Tibial nerve (tissue), 4 donors: ENCODE measurements around the gene OGDHL. TPM values are rescaled to one million over a fixed set of nuclear protein-coding genes. Genes with fewer than 3 reads are reported as not detected.
"Not testable (repeated sequence)": the region's sequence is repeated elsewhere in the genome, so short reads cannot be mapped to it uniquely, and the experiment has no call there.

Experiments used
- DNase-seq, 2 donors: peaks; one replicate each; pipeline ENCODE4 v3.0.0-alpha.2; 2019; ENCODE audit warnings: low spot score in 2 of 2
- H3K27ac ChIP-seq, 4 donors: fragments of 200-600 bp; sonication (generic) in 3 of 4; one replicate each; pipeline ENCODE4 v1.5.1; 2017 to 2019; ENCODE audit warnings: mild to moderate bottlenecking in 1 of 4
- H3K27me3 ChIP-seq, 2 donors: fragments of 200-600 bp; sonication (generic) in 1 of 2; one replicate each; pipeline versions ENCODE4 v1.5.1 to v1.6.0; 2017 to 2019
- H3K36me3 ChIP-seq, 3 donors: fragments of 200-600 bp; sonication (generic); one replicate each; pipeline ENCODE4 v1.5.1; 2018 to 2019
- H3K4me1 ChIP-seq, 4 donors: fragments of 200-600 bp; sonication (generic) in 3 of 4; one replicate each; pipeline ENCODE4 v1.5.1; 2017 to 2019
- H3K4me3 ChIP-seq, 4 donors: fragments of 200-600 bp; sonication (generic) in 3 of 4; one replicate each; pipeline ENCODE4 v1.5.1; 2017 to 2019; ENCODE audit warnings: mild to moderate bottlenecking in 1 of 4, moderate library complexity in 1 of 4
- H3K9me3 ChIP-seq, 4 donors: fragments of 200-600 bp; sonication (generic) in 3 of 4; one replicate each; pipeline ENCODE4 v1.5.1; 2017 to 2019
- CTCF ChIP-seq, 5 experiments: fragments of 200-600 bp in 3 of 5; fragments of 450-650 bp in 2 of 5; sonication (generic) in 3 of 5; IDR thresholded peaks; one replicate each; pipeline ENCODE4 v1.5.1; 2016 to 2019; ENCODE audit warnings: antibody characterized with exemption in 5 of 5, mild to moderate bottlenecking in 3 of 5, moderate library complexity in 2 of 5
- EP300 ChIP-seq, 2 donors: sonication (generic); formaldehyde crosslinking; IDR thresholded peaks; one replicate each; pipeline ENCODE4 v1.6.1; 2017; ENCODE audit warnings: antibody characterized with exemption in 2 of 2, mild to moderate bottlenecking in 1 of 2
- POLR2A ChIP-seq, 2 donors: fragments of 450-650 bp; IDR thresholded peaks; one replicate each; pipeline ENCODE4 v1.6.1; 2017; ENCODE audit warnings: antibody characterized with exemption in 2 of 2, mild to moderate bottlenecking in 2 of 2, moderate library complexity in 2 of 2
- WGBS, 2 donors: methylation state at CpG; one replicate each; pipeline ENCODE4 v1.1.5; 2018; 5-methylcytosine and 5-hydroxymethylcytosine counted together
- total RNA-seq, 4 donors: library from RNA; depleted of rRNA; stranded (reverse); fragments of >200 nt; gene quantifications; one replicate each; pipeline ENCODE4 v1.1.0, GENCODE V29; 2016

Gene OGDHL
- total RNA-seq, 4 donors from 2014 or later, result not detected

GRCh38 chr10:49735848-49736563 lies 26.1 kb downstream of the OGDHL start:
- WGBS, 2 donors, result 90% methylated on average over 20 to 23 of the region's 23 CpGs
- no peak overlapping the region for H3K4me3 ChIP-seq

GRCh38 chr10:49735161-49735560 lies 27.0 kb downstream of the OGDHL start:
- DNase-seq, result no peak
- WGBS, 2 donors, result 62 to 66% methylated on average over 11 of the region's 11 CpGs
- H3K4me1 ChIP-seq, result no peaks in the 10 kb centered on the region
- no peak overlapping the region for H3K4me3 ChIP-seq
- no peaks in the 10 kb centered on the region for H3K9me3 ChIP-seq
- no peaks in the 10 kb centered on the region for H3K27me3 ChIP-seq
- H3K36me3 ChIP-seq, result no peaks in the 10 kb centered on the region
- H3K27ac ChIP-seq, result no peak overlapping the region
- TF ChIP-seq CTCF (IDR thresholded peaks at IDR 0.05), result no peak
- no peak for TF ChIP-seq POLR2A (IDR thresholded peaks at IDR 0.05)
- TF ChIP-seq EP300 (IDR thresholded peaks at IDR 0.05), result no peak

More at GRCh38 chr10:49735848-49736563, 26.1 kb downstream of the OGDHL start:
- Histone ChIP-seq H3K9me3 (no peaks in the 10 kb centered on the region), H3K27ac (no peak overlapping the region), H3K36me3 (no peaks in the 10 kb centered on the region), H3K27me3 (no peaks in the 10 kb centered on the region), H3K4me1 (no peaks in the 10 kb centered on the region)
- no peak for DNase-seq
- TF ChIP-seq POLR2A (IDR thresholded peaks at IDR 0.05), result no peak
- no peak for TF ChIP-seq CTCF (IDR thresholded peaks at IDR 0.05)
- no peak for TF ChIP-seq EP300 (IDR thresholded peaks at IDR 0.05)

- Histone ChIP-seq H3K4me1 (no peaks in the 10 kb centered on the region), H3K27me3 (no peaks in the 10 kb centered on the region), H3K36me3 (no peaks in the 10 kb centered on the region), H3K4me3 (no peak overlapping the region), H3K27ac (no peak overlapping the region), H3K9me3 (no peaks in the 10 kb centered on the region)
- TF ChIP-seq POLR2A (IDR thresholded peaks at IDR 0.05), result no peak
- TF ChIP-seq CTCF (IDR thresholded peaks at IDR 0.05), result no peak
- no peak for TF ChIP-seq EP300 (IDR thresholded peaks at IDR 0.05)
- DNase-seq, result no peak
- WGBS, 2 donors, result 81 to 83% methylated on average over 9 to 10 of the region's 10 CpGs
Observed at GRCh38 chr10:49734676-49735075, 27.4 kb downstream of the OGDHL start.

- 64 to 71% methylated on average over 7 of the region's 7 CpGs for WGBS, 2 donors
- DNase-seq, result no peak
- Histone ChIP-seq H3K4me3 (no peak overlapping the region), H3K36me3 (no peaks in the 10 kb centered on the region), H3K27me3 (no peaks in the 10 kb centered on the region), H3K9me3 (no peaks in the 10 kb centered on the region), H3K4me1 (no peaks in the 10 kb centered on the region), H3K27ac (no peak overlapping the region)
- TF ChIP-seq POLR2A (IDR thresholded peaks at IDR 0.05), result no peak
- TF ChIP-seq CTCF (IDR thresholded peaks at IDR 0.05), result no peak
- TF ChIP-seq EP300 (IDR thresholded peaks at IDR 0.05), result no peak
Observed at GRCh38 chr10:49733866-49734265, 28.3 kb downstream of the OGDHL start.

GRCh38 chr10:49726593-49726992 lies 35.5 kb downstream of the OGDHL start:
- TF ChIP-seq CTCF (IDR thresholded peaks at IDR 0.05), result no peak
- TF ChIP-seq EP300 (IDR thresholded peaks at IDR 0.05), result no peak
- TF ChIP-seq POLR2A (IDR thresholded peaks at IDR 0.05), result no peak
- Histone ChIP-seq H3K36me3 (no peaks in the 10 kb centered on the region), H3K27ac (no peak overlapping the region), H3K27me3 (no peaks in the 10 kb centered on the region), H3K9me3 (peaks cover 0 to 23% (median 0%) of the 10 kb centered on the region in 4 donors), H3K4me1 (no peaks in the 10 kb centered on the region), H3K4me3 (no peak overlapping the region)
- no peak for DNase-seq
- 45 to 65% methylated on average over 2 of the region's 2 CpGs for WGBS, 2 donors

- not testable (repeated sequence) for H3K36me3 ChIP-seq
Observed at GRCh38 chr10:49715157-49715556, 47.0 kb downstream of the OGDHL start.

More at GRCh38 chr10:49715157-49715556, 47.0 kb downstream of the OGDHL start:
- H3K27me3 ChIP-seq, DNase-seq, H3K27ac ChIP-seq, H3K4me3 ChIP-seq, H3K4me1 ChIP-seq: not testable (repeated sequence)
- WGBS, 2 donors, result 88 to 99% methylated on average over 7 of the region's 7 CpGs
- peaks cover 0 to 13% (median 0%) of the 10 kb centered on the region in 4 donors for H3K9me3 ChIP-seq
